Colonic mucosa (tissue), 4 donors: ENCODE measurements around the gene C16orf74. TPM values are rescaled to one million over a fixed set of nuclear protein-coding genes. Genes with fewer than 3 reads are reported as not detected.

Experiments
- DNase-seq: peaks from one replicate; pipeline ENCODE4 v3.0.0-alpha.2; 2020
- H3K27ac ChIP-seq: fragments of 200-600 bp; one replicate; pipeline ENCODE4 v1.8.0; 2021
- H3K27me3 ChIP-seq: fragments of 200-600 bp; one replicate; pipeline ENCODE4 v1.8.0; 2021
- H3K36me3 ChIP-seq: fragments of 200-600 bp; one replicate; pipeline ENCODE4 v1.8.0; 2021
- H3K4me1 ChIP-seq: fragments of 200-600 bp; one replicate; pipeline ENCODE4 v1.8.0; 2021; ENCODE audit warnings: mild to moderate bottlenecking
- H3K4me3 ChIP-seq: fragments of 200-600 bp; one replicate; pipeline ENCODE4 v1.8.0; 2021
- H3K9ac ChIP-seq, 2 donors: one replicate each; pipeline ENCODE4 v1.7.0; 2013; ENCODE audit warnings: control low read depth in 2 of 2, low read depth in 2 of 2, low read length in 2 of 2
- H3K9me3 ChIP-seq: fragments of 200-600 bp; one replicate; pipeline ENCODE4 v1.8.0; 2021
- intact Hi-C: fragments of 100-400 bp; cut with DNase I; formaldehyde crosslinking; loops from one replicate; pipeline ENCODE4 v1.14.1; 2022
- total RNA-seq, 2 donors: library from RNA; stranded (reverse); fragmentation: NEBNext Ultra II Directional in 1 of 2; extraction: Animal tissue kit (Norgen Biotek cat#: 25700) in 1 of 2; gene quantifications; one replicate each; pipeline ENCODE4 v1.2.1, GENCODE V29; 2021
- TF ChIP-seq, protein P1 (sequence below): fragments of 200-600 bp; IDR thresholded peaks from one replicate; pipeline ENCODE4 v1.8.0; 2022; ENCODE audit warnings: antibody characterized with exemption, mild to moderate bottlenecking
- donor health status: healthy.
- donor health status: DM: no; HTN: no; CAD: no.
- donor health status: DM: no; HTN: no; CAD: no.

The C16orf74 gene
- total RNA-seq: under 1 TPM; 0.37 to 0.96 TPM

DNA sequence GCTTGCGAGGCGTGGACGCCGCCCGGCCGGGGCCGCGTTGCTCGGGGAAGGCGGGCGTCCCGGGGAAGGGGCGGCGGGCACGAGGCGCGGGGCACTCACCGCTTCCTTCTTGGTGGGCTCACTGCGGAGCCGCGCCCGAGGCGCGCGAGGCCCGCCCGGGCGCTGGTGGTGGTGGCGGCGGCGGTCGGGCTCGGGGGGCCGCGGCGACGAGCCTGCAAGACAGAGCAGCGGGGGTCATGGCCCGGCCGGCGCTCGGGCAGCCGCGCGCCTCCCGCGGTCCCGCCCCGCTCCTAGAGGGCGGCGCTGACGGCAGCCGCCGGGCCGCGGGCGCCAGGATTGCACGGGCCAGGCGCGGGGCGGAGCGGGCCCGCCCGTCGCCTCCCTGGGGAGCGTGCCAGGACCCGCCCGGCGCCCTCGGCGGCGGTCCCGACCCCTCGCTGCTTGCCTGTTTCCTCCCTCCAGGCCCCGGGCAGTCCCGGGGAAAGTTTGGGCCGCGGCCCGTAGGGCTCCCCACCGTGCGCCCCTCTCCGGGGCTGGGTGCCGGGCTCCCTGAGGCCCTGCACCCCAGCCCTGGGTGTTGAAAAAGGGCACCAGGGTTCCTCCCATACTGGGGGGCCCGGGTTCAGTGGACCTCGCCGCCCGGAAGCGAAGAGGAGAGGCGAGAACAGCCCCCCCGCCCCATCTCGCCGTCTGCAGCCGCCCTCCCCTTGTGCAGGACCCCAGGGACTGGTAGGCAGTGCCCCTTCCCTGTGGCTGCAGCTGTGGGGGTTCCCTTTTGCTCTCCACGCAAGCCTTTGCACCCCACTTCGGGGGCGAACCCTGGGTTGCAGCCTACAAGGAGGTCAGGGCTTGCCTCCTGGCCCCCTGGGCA lies at the start of gene C16orf74:
TSS of gene C16orf74 (minus strand) at position 270 of the 871 bp plus-strand sequence. CDS start 15,879 bp downstream, outside the sequence.
- TF ChIP-seq, protein P1, sequence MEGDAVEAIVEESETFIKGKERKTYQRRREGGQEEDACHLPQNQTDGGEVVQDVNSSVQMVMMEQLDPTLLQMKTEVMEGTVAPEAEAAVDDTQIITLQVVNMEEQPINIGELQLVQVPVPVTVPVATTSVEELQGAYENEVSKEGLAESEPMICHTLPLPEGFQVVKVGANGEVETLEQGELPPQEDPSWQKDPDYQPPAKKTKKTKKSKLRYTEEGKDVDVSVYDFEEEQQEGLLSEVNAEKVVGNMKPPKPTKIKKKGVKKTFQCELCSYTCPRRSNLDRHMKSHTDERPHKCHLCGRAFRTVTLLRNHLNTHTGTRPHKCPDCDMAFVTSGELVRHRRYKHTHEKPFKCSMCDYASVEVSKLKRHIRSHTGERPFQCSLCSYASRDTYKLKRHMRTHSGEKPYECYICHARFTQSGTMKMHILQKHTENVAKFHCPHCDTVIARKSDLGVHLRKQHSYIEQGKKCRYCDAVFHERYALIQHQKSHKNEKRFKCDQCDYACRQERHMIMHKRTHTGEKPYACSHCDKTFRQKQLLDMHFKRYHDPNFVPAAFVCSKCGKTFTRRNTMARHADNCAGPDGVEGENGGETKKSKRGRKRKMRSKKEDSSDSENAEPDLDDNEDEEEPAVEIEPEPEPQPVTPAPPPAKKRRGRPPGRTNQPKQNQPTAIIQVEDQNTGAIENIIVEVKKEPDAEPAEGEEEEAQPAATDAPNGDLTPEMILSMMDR: no peak
- Histone ChIP-seq H3K36me3 (no peaks in the 10 kb centered on the region), H3K4me1 (peaks cover 5% of the 10 kb centered on the region), H3K9ac (peak within 1 kb of the TSS; percentile 34 to 43), H3K9me3 (no peaks in the 10 kb centered on the region), H3K4me3 (peak within 1 kb of the TSS; percentile 46), H3K27me3 (peaks cover 30% of the 10 kb centered on the region), H3K27ac (no peak within 1 kb of the TSS)
- intact Hi-C loops: no loop called here
- DNase-seq: peak; percentile 64

DNA sequence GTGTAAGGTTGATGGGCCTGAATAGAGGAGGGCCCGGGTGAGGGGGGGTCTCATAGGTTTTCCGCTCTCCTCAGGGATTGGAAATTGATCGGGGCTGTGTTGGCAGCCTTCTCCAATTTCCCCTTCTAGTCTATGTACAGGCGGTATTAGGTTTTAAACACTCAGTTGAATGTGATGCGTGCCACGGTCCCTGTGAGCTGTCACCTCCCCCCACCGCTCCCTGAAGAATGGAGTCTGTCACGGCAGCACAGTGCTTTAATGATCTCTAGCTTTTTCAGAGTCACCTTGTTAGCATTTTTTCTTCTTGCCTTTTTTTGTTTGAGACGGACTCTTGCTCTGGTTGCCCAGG lies 49.4 kb upstream of the C16orf74 start:
- Histone ChIP-seq H3K9ac (peak overlapping the region; percentile 82 to 100), H3K9me3 (no peaks in the 10 kb centered on the region), H3K36me3 (peaks cover 7% of the 10 kb centered on the region), H3K4me3 (peak overlapping the region; percentile 93), H3K27me3 (no peaks in the 10 kb centered on the region), H3K4me1 (peaks cover 10% of the 10 kb centered on the region), H3K27ac (peak overlapping the region; percentile 89)
- intact Hi-C loops: no loop called here
- DNase-seq: peak; percentile 28
- TF ChIP-seq, protein P1: no peak

DNA sequence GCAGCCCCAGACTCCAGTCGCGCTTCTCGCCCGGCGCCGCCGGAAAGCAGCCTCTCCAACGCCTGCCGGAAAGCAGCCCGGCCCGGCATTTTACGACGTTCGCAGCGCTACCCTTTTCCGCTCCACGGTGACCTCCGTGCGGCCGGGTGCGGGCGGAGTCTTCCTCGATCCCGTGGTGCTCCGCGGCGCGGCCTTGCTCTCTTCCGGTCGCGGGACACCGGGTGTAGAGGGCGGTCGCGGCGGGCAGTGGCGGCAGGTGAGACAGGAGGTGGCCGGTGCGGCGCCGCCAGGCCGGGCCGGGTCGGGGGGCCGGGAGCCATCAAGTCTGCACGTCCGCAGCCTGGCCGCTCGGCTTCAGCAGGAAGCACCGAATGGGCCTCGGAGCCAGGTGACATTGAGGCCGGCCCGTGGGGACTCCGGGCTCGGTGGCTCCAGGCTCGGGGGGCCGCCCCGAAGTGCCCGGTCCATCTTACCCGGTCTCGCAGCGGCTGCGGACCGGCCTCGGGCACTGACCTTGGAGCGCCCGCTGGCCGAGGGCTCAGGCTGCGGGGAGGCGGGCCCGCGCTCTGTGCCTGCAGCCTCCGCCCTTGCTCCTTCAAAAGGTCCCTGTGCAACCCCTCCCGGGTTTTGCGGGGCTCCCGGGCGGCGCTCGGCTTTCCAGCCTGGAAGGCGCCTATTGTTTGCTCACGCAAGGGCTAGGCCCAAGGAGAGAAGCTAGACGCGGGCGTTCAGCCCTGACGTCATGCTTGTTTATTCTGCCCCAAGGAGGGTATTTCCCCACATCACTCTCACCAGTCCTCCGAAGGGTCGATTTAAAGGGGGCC lies 48.8 kb upstream of the C16orf74 start, which contains the start of the genes COX4I1 and EMC8:
TSS of gene COX4I1 (plus strand) at position 199 of the 824 bp plus-strand sequence. CDS start 1,511 bp downstream, outside the sequence.
TSS of gene EMC8 (minus strand) at position 48 of the 824 bp plus-strand sequence. CDS start 249 bp downstream, outside the sequence.
- Histone ChIP-seq H3K27ac (peak within 1 kb of the TSS; percentile 89), H3K4me1 (peaks cover 10% of the 10 kb centered on the region), H3K36me3 (peaks cover 6% of the 10 kb centered on the region), H3K9me3 (no peaks in the 10 kb centered on the region), H3K9ac (peak within 1 kb of the TSS; percentile 91 to 100), H3K27me3 (no peaks in the 10 kb centered on the region), H3K4me3 (peak within 1 kb of the TSS; percentile 93)
- peak; percentile 97 for DNase-seq
- intact Hi-C loops: no loop called here
- TF ChIP-seq, protein P1: no peak

DNA sequence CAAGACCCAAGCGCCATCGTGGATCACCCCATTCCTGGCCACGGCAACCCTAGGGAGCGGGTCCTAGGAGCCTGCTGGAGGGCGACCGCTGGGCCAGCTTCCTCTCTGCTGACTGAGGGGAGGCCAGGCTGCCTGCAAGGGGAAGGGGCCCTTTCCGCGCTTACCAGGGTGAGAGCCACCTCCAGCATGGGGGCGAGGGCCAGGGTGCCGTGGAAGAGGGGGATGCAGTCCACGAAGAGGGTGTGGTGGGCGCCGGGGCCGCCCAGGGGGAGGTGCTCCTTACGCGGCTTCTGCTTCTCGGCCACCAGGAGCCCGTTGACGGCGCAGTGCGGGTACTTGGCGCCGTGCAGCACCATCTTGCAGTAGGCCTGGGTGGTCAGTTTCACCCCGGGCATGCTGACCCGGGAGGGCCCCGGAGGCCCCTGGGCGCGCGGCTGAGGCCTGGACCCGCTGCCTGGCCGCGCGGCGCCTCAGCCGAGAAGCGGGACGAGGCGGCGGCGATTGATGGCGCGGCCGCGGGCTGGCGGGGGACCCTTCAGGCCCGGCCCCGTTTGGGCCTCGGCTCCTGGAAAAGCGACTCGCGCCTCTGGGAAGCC lies 48.1 kb upstream of the C16orf74 start:
- peak; percentile 29 for DNase-seq

More for the DNA sequence above, 48.1 kb upstream of the C16orf74 start:
- TF ChIP-seq, protein P1: no peak
- H3K9ac ChIP-seq: peak overlapping the region; percentile 91 to 100
- H3K27ac ChIP-seq: peak overlapping the region; percentile 89
- peak overlapping the region; percentile 93 for H3K4me3 ChIP-seq
- H3K9me3 ChIP-seq: no peaks in the 10 kb centered on the region
- intact Hi-C loops: no loop called here
- H3K36me3 ChIP-seq: peaks cover 6% of the 10 kb centered on the region
- H3K4me1 ChIP-seq: peaks cover 10% of the 10 kb centered on the region
- H3K27me3 ChIP-seq: no peaks in the 10 kb centered on the region
